Measurements from ENCODE around the gene YKT6.

Gene YKT6

DNA sequence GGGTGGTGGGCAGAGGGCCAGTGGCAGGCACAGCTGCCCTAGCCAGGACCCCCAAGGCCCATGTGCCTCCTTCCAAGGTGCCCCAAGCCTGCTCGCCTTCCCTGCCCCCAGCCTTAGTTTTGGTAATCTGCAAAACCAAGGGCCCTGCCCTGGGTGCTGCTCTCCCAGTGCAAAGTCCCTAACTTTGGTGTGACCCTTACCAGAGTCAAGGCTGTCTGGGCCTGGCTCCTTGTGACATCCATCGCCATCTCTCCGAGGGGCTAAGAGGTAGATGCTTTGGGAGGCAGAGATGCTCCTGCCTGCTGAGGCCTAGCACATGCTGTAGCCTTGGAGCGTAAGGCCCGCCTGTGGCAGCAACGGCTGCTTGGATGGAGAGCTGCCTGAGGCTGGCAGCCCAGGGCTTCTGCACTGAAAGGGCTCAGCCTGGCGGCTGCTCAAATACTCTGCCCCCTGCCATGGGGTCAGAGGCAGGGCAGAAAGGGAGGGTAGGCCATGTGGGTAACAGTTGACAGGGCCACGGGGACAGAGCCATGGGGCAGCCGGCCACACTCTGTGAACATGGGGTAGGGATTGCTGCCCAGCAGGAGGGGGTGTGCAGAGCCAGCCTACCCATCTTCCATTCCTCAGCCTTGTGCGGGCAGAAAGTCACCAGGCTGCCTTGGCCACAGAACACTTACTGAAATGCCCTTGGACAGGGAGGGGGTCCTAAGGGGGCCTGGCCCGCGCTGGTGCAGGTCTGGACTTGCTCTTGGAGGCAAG is 41.7 kb upstream of the YKT6 start:
- Mint-ChIP-seq H3K27ac (no peak overlapping the region), H3K36me3 (ENCODE audit: low read depth) (no peaks in the 10 kb centered on the region), H3K4me3 (no peak overlapping the region), H3K9me3 (peaks cover 2% of the 10 kb centered on the region), H3K4me1 (no peaks in the 10 kb centered on the region), H3K27me3 (ENCODE audit: low read depth) (peaks cover 7% of the 10 kb centered on the region)
- TF ChIP-seq, protein P1, sequence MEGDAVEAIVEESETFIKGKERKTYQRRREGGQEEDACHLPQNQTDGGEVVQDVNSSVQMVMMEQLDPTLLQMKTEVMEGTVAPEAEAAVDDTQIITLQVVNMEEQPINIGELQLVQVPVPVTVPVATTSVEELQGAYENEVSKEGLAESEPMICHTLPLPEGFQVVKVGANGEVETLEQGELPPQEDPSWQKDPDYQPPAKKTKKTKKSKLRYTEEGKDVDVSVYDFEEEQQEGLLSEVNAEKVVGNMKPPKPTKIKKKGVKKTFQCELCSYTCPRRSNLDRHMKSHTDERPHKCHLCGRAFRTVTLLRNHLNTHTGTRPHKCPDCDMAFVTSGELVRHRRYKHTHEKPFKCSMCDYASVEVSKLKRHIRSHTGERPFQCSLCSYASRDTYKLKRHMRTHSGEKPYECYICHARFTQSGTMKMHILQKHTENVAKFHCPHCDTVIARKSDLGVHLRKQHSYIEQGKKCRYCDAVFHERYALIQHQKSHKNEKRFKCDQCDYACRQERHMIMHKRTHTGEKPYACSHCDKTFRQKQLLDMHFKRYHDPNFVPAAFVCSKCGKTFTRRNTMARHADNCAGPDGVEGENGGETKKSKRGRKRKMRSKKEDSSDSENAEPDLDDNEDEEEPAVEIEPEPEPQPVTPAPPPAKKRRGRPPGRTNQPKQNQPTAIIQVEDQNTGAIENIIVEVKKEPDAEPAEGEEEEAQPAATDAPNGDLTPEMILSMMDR (IDR thresholded peaks at IDR 0.05; ENCODE audit: unreplicated experiment in 3 of 3): no peak

DNA sequence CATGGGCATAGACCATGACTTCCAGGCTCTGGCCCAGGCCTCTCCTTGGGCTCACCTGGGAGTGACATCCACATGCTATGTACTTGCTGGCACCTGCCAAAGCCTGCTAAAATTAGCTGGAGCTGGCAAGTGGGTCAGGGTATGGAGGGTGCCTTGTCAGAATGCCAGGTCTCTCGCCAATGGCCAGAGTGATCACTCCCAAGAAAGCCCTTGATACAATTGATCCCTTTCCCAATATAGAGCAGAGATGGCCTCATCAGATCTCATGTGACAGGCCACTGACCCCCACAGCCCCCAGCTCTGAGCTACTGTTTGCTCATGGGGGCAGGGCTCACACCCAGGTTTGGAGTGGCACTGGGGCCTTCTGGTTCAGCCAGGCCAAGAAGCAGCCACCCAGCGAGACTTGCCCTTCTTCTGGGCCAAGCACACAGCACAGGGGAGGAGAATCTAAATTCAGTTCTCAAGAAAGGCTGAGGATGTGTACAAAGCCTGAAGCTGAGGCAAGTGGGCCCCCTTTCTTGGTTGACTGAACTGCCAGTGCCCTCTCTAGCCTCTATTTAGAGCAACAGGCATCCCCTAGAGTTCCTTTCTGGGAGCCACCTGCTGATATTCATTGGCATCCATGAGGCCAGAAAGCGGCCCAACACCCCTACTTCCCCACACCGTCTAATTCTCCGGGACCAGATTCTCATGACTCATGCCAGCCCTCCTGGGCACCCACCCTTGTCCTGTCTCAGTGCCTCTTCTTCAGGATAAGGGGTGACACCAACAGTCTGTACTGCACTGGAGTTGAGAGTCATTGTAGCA is 40.8 kb upstream of the YKT6 start:
- Mint-ChIP-seq H3K27me3 (ENCODE audit: low read depth) (peaks cover 3% of the 10 kb centered on the region), H3K4me1 (no peaks in the 10 kb centered on the region), H3K27ac (no peak overlapping the region), H3K9me3 (peaks cover 9% of the 10 kb centered on the region), H3K4me3 (no peak overlapping the region), H3K36me3 (ENCODE audit: low read depth) (peaks cover 4% of the 10 kb centered on the region)
- TF ChIP-seq, protein P1 (IDR thresholded peaks at IDR 0.05; ENCODE audit: unreplicated experiment in 3 of 3): no peak

DNA sequence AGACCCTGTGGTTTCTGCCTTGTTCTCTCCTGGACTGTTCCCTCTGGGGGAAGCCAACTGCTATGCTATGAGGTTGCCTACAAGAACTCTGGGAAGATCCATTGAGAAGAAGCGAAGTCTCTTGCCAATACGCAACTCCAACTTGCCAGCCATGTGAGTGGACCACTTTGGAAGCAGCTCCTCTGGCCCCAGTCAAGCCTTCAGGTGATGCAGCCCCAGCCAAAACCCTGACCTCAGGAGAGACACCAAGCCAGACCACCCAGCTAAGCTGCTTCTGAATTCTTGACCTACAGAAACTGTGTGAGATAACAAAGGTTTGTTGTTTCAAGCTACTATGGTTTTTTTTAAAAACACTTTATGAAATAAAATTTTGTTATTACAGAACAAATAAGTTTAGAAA is 39.4 kb upstream of the YKT6 start:
- Mint-ChIP-seq H3K4me1 (no peaks in the 10 kb centered on the region), H3K36me3 (ENCODE audit: low read depth) (peaks cover 4% of the 10 kb centered on the region), H3K4me3 (no peak overlapping the region), H3K27ac (no peak overlapping the region), H3K27me3 (ENCODE audit: low read depth) (peaks cover 9% of the 10 kb centered on the region), H3K9me3 (peaks cover 9% of the 10 kb centered on the region)
- TF ChIP-seq, protein P1 (IDR thresholded peaks at IDR 0.05; ENCODE audit: unreplicated experiment in 3 of 3): no peak

DNA sequence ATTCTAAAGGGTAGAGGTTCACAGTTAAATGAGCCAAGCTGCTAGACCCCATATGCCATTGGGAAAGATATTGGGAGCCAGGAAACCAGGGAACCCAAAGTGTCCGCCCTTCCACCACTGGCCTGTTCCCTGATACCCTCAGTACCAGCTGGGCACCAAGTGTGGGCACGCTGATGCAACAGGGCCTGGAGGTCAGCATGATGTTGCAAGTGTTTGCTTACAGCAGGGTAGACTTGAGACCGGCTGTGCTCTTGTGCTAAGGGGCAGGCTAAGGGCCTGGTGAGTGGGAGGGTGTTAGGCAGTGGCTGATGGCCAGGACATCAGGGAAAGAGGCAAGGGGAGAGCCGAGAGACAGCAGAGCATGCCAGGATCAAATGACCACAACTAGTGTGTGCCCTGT is 38.6 kb upstream of the YKT6 start:
- peaks cover 4% of the 10 kb centered on the region for H3K36me3 Mint-ChIP-seq (ENCODE audit: low read depth)
- TF ChIP-seq, protein P1 (IDR thresholded peaks at IDR 0.05; ENCODE audit: unreplicated experiment in 3 of 3): no peak

DNA sequence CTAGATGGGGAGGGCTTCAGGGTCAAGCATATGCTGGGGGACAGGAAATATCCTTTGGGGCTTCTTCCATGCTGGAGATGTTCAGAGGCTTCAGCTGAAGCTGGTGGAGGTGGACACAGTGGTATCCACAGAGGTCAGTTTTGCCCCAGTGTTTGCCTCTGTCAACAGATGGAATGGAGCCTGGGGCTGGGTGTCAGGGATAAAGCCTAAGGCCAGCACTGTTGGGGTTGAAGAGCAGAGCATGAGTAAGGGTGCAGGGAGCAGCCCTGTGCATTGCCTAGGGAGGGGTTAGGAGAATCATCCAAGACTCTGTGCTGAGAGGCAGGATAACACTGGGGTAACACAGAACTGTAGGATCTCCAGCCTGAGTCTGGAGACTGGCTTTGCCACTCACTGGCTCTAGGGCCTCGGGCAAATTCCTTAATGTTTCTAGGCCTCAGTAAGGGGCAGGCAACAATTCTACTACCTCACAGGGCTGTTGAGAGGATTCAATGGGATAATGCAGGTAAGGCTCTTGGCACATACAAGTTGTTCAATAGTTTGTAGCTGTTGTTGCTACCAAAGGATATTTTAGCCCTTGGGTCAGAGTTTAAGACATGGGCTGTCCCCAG is 37.9 kb upstream of the YKT6 start:
- Mint-ChIP-seq H3K27me3 (ENCODE audit: low read depth) (peaks cover 9% of the 10 kb centered on the region), H3K36me3 (ENCODE audit: low read depth) (peaks cover 4% of the 10 kb centered on the region), H3K4me3 (no peak overlapping the region), H3K4me1 (no peaks in the 10 kb centered on the region), H3K27ac (no peak overlapping the region), H3K9me3 (peaks cover 9% of the 10 kb centered on the region)
- TF ChIP-seq, protein P1 (IDR thresholded peaks at IDR 0.05; ENCODE audit: unreplicated experiment in 3 of 3): no peak

More for the DNA sequence above, 38.6 kb upstream of the YKT6 start:
- H3K4me1 Mint-ChIP-seq: no peaks in the 10 kb centered on the region
- H3K27me3 Mint-ChIP-seq (ENCODE audit: low read depth): peaks cover 9% of the 10 kb centered on the region
- peaks cover 9% of the 10 kb centered on the region for H3K9me3 Mint-ChIP-seq
- no peak overlapping the region for H3K27ac Mint-ChIP-seq
- no peak overlapping the region for H3K4me3 Mint-ChIP-seq

Measured in nephron (organoid).